GM19023 (cell line): Measurements from ENCODE around the gene DHRS3.

Experiments
- ATAC-seq: cut with Tn5 transposase; IDR thresholded peaks from one replicate; pipeline ENCODE4 v1.9.1; 2021; ENCODE audit warnings: mild to moderate bottlenecking, moderate library complexity; ENCODE audit not compliant: unreplicated experiment

Gene DHRS3

GRCh38 chr1:12599657-12600056, 18.4 kb downstream of the DHRS3 start:
- ATAC-seq = no peak

GRCh38 chr1:12598974-12599373, 19.0 kb downstream of the DHRS3 start:
- ATAC-seq = no peak

- ATAC-seq = no peak
Measured at GRCh38 chr1:12597792-12598191, 20.2 kb downstream of the DHRS3 start.

- ATAC-seq = no peak
Measured at GRCh38 chr1:12596007-12596821, 21.8 kb downstream of the DHRS3 start.

GRCh38 chr1:12595757-12596006, 22.3 kb downstream of the DHRS3 start:
- ATAC-seq = no peak

- ATAC-seq = no peak
Measured at GRCh38 chr1:12594966-12595756, 22.8 kb downstream of the DHRS3 start.

GRCh38 chr1:12594490-12594889, 23.5 kb downstream of the DHRS3 start:
- ATAC-seq = no peak

- no peak for ATAC-seq
Measured at GRCh38 chr1:12593621-12594066, 24.4 kb downstream of the DHRS3 start.

- ATAC-seq = no peak
Measured at GRCh38 chr1:12592496-12592895, 25.5 kb downstream of the DHRS3 start.

- no peak for ATAC-seq
Measured at GRCh38 chr1:12591267-12591938, 26.6 kb downstream of the DHRS3 start.

- ATAC-seq = no peak
Measured at GRCh38 chr1:12588695-12589094, 29.3 kb downstream of the DHRS3 start.

- ATAC-seq = no peak
Measured at GRCh38 chr1:12587981-12588640, 29.9 kb downstream of the DHRS3 start.

- no peak for ATAC-seq
Measured at GRCh38 chr1:12585951-12586942, 31.8 kb downstream of the DHRS3 start.

GRCh38 chr1:12585536-12585935, 32.5 kb downstream of the DHRS3 start:
- no peak for ATAC-seq

GRCh38 chr1:12584900-12585525, 33.0 kb downstream of the DHRS3 start:
- no peak for ATAC-seq

- no peak for ATAC-seq
Measured at GRCh38 chr1:12583484-12583883, 34.5 kb downstream of the DHRS3 start.

- ATAC-seq = no peak
Measured at GRCh38 chr1:12582649-12583048, 35.4 kb downstream of the DHRS3 start.

- ATAC-seq = no peak
Measured at GRCh38 chr1:12581179-12581578, 36.8 kb downstream of the DHRS3 start.

GRCh38 chr1:12580054-12580887, 37.7 kb downstream of the DHRS3 start:
- no peak for ATAC-seq
